Measurements from ENCODE around the gene PAOX.

The PAOX gene

DNA sequence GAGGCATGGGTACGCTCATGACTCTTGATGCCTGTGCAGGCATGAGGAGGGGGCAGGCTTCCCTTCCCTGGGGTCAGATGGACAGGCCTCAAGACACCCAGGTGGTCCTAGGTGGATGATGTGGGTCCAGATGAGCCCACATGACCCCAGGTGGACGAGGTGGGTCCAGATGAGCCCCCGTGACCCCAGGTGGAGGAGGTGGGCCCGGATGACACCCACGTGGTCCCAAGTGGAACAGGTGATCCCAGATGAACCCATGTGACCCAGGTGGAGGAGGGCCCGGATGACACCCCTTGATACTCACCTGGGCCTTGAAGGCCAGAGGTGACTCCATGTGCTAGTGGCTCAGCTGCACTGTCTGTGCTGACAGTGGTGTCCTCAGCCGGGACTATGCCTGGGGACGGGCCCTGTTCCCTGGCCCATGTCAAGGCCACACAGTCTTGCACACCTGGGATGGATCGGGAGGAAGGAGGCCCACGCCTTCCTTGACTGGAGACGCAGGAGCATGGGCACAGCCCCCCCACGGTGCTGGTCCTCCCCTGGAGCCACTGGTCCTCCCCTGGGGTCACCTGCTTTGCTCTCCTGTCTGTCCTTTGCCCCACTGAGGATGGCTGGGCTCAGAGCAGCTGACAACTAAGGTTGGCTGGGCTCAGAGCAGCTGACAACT lies 28.6 kb upstream of the PAOX start:
- DNase-seq = no peak

DNA sequence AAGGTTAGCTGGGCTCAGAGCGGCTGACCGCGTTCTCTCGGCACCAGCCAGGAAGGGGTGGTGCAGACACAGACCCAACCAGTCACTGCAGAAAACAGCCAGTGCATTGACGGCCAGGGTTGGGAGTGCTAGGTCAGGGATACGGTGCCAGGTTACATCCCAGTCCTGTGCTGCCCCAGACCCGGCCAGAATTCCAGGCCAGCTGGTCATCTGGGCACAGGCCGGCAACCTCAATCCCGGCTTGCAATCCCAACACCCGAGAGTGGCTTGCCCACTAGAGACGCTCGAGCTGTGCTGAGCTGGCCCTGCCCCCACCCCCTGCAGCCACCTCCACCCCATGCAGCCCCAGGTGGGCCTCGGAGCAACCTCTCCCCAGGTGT lies 28.1 kb upstream of the PAOX start:
- DNase-seq = no peak

DNA sequence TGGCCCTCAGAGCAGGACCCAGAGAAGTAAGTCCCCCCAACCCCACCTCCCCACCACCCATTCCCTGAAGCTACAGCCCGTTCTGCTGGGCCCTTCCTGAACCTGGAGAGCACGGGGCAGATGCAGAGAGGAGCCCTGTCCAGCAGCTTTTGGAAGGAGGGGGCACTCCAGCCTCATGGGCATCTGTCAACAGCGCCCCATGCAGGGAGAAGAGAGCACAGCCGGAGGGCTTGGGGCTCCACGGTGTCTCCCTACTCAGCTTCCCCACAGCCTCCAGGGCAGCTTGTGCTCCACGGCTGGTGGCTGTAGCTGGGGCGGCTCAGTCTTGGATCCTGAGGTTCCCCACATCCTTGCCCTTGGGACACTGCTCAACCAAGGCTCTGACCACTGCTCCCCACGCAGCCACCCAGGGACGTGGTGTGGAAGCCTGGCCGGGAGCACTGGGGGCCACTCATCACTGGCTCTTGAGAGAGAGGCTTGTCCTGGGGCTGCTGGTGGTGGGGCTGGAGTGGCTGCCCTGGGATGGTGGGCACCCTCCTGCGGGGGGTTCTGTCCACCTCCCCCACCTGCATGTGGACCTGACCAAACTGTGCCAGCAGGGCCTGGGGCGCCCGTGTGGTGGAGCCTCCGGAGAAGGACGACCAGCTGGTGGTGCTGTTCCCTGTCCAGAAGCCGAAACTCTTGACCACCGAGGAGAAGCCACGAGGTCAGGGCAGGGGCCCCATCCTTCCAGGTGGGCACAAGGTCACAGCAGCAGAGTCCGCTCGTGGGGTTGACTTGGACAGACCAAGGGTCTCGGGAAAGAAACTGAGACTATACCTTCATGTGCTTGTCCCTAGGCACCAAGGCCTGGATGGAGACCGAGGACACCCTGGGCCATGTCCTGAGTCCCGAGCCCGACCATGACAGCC lies 27.4 kb upstream of the PAOX start:
- DNase-seq = no peak

DNA sequence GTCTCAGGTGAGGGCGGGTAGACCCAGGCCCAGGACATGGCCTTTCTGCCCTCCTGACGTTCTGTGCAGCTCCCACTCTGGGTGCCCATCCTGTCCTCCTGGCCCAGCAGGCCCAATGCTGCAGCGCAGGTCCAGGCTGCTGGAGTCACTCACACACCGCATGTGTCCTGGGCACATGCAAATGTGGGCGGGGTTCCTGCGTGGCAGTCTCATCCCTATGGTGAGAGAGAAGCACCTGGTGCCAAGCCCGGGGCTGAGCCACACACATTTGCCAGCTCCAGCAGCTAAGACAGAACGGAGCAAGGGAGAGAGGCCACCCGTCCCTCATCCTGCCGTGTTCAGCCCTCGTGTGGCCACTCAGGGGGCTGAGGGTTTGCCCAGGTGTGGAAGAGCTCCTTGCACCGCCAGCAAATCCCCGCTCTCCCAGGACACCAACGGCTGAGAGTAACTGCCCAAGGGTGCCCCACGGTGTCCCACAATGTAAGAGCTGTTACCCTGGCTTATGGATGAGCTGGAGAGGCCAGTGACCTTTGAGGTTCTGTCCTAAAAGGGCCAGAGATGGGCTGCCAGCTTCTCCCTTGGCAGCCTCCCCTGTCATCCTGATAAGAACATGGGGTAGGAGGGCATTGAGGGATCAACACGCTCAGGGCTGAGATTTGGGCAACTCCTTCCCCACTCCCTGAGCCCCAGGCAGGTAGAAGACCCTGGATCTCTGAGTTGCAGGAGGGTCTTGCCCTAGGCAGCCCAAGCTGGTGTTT lies 25.7 kb upstream of the PAOX start:
- DNase-seq = peak; percentile 19

DNA sequence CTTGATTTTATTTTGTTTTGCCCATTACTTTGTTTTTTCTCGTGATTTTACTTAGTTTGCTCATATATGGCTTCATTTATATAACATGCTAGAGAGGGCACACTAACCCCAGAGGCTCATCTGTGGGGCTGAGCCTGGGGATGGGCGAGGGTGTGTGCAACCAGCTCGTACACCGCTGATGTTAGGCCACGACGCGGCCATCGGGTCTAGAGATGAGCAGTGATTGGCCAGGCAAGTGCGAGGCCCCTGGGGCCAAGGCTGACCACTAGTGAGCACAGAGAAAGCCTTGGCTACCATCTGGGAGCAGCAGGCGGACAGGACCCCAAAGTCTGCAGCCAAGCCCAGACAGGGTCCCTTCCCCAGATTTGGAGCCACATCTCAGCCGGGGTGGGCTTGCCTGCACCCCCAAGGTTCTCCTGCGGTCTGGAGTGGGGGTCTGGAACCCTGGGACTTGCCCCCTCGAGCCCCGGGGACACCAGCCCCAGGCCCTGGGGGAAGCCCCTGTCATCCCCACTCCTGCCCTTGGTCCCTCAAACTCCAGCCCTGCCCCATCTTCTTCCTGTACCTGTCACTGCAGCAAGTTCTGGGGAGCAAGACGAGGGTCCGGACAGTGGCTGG lies 25.0 kb upstream of the PAOX start:
- no peak for DNase-seq

DNA sequence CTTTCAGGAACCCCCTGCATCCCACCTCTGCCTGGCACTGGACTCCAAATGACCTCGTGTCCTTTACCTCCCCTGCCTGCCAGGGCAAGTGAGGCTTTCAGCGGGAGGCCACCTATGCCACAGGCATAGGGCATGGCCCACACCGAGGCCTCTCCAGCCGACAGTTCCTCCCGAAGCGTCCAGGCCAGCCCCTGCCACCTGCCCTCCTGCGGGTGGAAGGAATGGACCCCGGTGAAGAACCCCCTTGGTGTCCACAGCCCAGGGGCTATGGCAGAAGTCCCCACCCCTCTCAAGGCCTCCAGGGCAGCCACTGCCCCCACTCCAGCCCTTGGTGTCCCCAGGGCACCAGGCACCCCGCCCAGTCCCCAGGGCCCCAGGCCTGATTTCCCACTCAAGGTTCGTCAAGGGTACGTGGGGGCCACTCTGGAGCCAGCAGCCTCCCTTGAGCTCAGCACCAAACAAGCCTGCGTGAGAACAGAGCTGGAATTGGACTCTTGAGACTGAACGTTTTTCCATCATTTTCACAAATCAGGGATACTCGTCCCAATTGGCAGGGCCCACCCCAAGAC lies 24.3 kb upstream of the PAOX start:
- DNase-seq = no peak

DNA sequence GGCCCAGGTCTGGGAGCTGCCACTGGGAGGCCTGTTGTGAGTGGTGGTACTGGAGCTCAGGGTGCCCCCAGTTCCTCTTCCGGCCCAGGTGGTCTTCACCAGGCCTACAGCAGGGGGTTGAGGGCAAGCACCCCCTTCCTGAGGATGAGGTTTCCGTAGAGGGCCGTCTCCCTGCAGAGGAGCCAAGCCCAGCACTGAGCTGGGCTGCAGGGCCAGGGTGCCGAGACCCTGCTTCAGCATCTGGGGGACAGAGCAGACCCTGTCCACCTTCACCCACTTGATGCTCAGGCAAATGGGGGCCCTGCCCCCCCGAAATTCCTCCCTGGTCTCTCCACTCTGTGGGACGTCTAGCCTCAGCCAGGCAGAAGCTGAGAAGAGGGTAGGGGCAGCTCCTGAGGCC lies 23.8 kb upstream of the PAOX start:
- DNase-seq = no peak

DNA sequence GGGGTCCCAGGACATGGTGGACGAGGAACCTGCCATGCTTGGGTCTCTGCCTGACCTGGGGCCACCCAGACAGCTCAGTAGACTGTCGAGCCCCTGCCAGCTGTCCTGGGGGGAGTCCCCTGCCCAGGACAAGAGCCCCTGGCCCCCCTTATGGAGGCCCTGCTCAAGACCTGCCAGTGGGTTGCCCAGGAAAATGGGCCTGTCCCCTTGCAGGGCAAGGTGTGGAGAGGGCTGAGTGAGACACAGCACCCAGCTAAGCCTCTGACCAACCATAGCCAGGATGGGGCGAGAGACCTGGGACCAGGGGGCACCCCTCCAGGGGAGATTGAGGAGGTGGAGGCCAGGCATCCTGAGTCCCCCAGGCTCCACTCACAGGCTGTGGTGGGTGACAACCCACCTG lies 23.1 kb upstream of the PAOX start:
- DNase-seq = no peak

DNA sequence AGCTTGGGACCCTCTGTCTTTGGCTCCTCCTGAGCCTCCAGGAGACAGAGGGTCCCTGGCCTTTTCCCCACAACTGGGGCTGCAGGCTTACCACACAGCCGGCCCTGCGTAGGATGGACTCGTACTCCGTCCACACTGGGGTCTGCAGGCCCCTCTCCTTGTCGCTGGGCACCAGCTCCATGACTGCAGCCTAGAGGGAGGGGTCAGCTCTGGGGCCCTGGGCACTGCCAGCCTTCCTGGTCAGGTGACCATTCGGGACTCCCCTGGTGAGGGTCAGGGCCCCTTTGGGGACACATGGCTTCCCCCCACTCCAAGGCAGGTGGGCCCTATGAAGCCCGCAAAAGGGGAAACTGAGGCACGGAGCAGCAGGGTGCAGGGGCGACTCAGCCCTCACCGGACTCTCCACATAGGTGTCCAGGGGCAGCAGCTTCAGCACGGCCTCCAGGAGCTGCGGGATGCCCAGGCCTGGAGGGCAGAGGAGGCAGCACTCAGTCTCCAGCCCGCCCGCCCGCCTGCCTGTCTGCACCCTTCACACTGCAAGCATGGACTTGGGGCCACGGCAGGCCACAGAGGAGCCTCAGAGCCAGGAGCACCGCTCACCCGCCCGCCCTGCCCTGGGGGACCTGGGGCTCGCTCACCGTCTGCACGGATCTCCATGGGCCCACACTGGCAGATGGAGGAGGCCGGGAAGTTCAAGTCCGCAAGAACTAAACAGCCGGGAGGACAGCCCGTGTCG lies 22.3 kb upstream of the PAOX start:
- no peak for DNase-seq

DNA sequence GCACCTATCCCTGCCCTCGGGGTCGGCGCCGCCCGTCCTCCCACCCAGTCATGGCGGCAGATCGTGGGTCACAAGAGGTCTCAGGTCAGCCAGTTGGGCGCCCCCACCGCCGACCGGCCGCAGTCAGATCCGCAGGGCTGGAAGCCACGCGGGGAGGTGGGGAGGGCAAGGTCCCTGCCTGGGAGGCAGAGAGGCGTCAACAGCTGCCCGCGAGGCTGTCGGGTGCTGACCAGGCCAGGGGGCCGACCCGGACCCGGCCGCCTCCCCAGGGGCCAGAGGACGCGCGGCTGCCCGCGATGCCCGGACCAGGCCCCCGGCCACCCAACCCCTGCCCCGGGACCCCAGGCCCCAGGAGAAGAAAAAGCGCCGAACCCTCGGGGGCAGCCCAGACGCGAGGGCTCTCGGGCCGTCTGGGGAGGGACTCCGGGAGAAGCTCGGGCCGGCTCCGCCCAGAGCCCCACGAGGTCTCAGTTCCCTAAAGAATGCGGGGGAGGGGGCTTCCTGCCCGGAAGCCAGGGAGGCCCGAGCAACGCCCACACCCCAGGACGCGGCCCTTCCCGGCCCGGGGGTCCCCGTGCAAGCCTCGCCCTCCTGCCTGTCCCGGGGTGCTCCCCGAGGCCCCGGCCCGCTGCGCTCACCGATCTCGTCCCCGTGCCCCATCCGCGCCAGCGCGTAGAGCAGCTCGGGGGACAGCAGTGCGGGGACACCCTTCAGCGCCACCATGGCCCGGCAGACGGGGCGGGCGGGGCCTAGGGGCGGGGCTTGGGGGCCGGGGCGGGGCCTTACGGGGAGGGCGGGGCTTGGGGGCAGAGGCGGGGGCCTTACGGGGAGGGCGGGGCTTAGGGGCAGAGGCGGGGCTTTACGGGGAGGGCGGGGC lies 21.5 kb upstream of the PAOX start, which contains the start of gene FUOM:
FUOM (minus strand) TSS at position 735 of the 877 bp plus-strand sequence; CDS start at position 723, 12 bp downstream.
- no peak for DNase-seq

DNA sequence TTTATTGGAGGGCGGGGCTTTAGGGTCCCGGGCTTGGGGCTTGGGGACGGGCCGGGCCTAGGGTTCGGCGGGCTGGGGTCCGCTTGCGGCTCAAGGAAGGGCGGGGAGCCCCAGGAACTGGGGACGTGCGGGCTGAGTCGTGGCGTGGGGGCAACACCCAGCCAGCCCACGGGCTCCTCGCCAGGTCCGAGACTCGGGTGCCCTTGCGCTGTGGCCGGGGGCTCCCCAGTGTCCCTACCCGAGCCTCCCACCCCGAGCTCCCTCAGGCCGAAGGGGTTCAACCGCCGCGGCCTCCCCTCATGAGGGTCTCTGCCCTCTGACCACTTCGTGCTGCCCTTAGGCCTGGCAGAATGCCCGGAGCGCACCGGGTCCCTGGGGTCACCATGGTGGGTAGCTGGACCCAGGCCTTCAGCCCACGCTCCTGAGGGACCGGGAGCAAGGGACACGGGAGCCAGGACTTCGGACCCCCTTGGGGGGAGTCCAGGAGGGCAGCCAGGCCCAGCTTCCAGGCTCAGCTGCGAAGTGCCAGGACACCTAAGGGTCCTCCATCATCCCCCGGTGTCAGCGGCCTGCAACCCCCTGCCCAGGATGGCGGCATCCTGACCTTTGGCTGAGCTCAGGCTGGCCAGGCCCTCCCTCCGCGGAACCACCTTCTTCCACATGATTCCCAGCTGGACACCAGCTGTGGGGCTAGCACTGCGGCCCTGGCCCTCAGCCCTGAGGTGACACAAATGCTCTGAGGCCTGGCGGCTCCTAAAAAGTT lies 20.7 kb upstream of the PAOX start:
- DNase-seq = no peak

DNA sequence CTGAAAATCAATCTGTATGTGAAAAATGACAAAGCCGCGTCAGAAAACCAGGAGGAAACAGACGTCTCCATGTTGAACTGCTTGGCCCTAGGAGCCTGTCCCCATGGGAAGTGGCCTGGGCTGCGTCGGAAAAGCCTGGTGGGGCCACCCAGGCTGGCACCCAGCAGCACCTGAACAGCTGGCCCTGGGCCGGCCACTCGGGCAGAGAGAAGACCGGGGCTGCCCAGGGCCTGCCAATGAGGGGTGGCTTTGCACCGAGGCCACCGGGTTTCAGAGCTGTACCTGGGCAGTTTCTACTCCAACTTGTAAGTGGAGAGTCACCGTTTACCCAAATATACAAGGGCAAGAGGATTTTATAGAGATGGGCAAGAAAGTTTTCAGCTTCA lies 20.1 kb upstream of the PAOX start:
- no peak for DNase-seq

DNA sequence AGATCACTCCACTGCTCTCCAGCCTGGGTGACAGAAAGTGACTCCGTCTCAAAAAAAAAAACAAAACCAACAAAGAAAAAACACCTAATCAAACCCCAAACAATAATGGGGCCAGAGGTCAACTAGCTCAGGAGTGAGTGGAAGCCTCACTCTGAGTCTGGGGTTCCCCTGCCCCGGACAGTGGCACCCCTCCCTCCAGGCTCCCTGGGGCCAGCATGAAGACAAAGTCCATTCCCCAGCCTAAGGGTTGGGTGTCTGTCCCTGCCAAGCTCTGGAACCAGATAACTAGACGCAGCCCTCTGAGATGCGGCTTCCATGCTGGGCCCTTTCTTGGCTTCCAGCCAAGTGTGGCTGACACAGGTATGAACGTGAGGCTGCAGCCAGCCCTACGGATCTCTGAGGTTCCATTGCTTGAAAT lies 19.5 kb upstream of the PAOX start:
- DNase-seq = peak; percentile 14

DNA sequence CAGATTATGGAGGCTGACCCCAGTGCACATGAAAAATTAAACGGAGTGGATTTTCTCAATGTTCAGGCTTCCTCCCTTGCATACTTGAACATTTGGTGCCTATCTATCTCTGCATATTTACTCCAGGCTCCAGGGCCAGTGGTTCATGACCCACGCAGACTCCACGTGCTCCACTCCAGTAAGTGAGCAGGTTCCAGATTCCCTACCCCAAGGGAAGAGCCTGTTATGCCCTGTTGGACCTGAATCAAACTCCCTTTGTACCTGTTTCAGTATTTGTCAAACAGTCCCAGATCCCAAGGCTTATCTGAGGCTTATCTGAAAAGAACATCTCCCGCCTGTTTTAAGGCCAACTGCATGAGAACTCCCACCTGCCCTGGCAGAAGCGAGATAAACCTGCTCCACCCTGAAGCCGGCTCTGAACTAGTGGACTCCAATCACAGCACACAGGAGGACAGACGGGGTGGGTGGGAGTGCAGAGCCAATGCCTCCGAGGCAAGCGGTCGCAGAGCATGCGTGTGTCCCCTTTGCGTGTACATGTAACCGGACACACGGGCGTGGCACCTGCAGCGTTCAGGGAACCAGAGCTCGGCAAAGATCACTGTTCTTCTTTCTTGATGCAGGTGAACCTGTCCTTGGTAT lies 19.0 kb upstream of the PAOX start:
- no peak for DNase-seq

DNA sequence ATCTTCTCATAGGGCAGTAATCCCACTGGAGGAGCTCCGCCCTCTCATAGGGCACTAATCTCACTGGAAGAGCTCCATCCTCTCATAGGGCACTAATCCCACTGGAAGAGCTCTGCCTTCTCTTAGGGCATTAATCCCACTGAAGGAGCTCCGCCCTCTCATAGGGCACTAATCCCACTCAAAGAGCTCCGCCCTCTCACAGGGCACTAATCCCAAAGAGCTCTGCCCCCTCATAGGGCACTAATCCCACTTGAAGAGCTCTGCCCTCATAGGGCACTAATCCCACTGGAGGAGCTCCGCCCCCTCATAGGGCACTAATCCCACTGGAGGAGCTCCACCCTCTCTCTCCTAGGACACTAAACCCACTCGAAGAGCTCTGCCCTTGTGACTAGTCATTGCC lies 17.8 kb upstream of the PAOX start:
- DNase-seq = no peak

DNA sequence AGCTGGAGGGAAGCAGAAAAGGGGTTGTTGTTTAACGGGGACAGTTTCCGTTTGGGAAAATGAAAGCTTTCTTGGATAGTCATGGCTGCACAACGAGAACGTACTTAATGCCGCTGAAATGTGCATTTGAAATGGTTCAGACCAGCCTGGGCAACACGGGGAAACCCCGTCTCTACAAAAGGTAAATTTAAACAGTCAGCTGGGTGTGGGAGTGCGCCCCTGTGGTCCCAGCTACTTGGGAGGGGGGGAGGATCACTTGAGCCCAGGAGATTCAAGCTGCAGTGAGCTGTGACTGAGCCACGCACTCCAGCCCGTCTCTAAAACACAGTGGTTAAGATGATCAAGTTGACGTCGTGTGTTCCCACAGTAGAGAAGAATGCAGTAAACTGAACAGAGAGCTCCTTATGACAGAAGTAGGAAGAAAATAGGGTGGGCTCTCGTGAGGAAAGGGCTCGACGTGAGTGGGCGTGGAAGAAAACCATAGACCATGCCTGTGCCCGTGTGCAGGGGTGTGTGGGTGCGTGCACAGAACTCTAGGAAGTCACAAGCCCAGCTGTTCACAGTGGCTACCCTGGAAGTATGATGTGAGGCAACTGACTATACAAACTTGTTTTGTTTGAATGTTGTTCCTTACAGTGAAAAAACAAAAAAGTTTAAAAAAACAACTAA lies 17.2 kb upstream of the PAOX start:
- no peak for DNase-seq

DNA sequence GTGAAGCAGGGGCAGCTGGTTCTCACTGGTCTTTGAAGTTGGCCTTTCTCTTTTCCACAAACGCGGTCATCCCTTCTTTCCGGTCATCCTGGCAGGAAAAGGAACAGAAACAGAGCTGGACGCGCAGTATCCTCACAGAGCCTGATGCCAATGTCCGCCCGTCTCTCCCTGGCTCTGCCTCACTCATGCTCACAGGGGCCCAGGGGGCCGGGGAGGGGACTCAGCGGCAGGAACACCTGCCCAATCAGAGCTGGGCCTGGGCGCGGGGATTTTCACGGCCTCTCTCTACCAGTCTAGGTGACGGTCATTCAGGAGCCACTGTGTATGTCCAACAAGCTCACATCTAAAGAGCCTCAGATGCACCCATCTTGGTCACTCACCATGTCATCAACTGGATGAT lies 16.2 kb upstream of the PAOX start:
- no peak for DNase-seq

DNA sequence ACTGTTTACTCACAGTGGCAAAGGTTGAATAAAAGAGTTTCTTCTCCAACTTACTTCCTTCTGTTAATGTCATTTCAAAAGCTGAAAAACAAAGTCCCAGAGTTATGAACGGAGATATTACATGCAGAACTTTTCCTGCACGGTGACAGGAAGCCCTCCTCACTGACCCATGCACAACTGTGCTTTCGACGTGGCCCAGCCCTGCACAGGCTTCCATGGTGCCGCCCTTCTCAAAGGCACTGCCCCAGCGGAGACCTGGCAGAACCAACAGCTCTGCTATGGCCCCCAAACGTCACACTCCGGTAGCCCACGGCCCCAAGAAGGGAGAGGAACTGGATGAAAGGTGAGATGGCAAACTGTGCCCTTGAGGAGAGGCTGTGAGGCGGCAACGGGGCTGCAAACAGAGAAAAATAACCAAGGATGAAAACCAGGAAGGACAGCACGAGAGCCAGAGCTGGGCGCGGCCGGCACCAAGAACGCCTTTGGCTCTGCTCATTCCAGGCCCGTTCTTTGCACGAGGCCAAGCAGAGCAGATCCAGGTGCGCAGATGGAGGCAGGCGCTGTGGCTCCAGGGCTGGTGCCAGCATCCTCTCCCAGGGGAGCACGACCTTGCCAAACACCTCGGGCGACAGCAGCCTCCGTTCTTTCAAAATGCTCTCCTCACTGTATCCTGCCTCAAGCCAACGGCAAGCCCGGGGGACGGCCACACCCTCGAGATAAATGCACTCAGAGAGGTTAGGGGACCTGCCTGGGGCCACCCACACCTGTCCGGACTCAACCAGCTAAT lies 14.2 kb upstream of the PAOX start:
- DNase-seq = no peak

Measured in NCI-H526 treated with DMSO at 0.1 percent for 48 hours (cell line).